IMR-90 (cell line): ENCODE results near the gene CD248. TPM values are rescaled to one million over a fixed set of nuclear protein-coding genes. Genes with fewer than 3 reads are reported as not detected.

Source experiments
- ATAC-seq: fragments of 200-7000 bp; cut with Tn5 transposase; 2 replicates; pipeline ENCODE4 v1.9.1; 2020; ENCODE audit warnings: low read depth, mild to moderate bottlenecking, moderate library complexity
- BruUV-seq: library from RNA; stranded (reverse); fragments of 400-500 nt; replicated peaks from 2 replicates; lab custom pipeline; 2021; lab: Mats Ljungman, UMichigan
- CTCF ChIA-PET: fragments of 300-600 bp; formaldehyde crosslinking; extraction: SDS; loops from one replicate; lab custom pipeline; 2021; ENCODE audit warnings: antibody characterized with exemption; lab: Yijun Ruan, JAX
- POLR2A ChIA-PET: fragments of 300-600 bp; sonication (Branson Sonifier 250); formaldehyde crosslinking; loops from one replicate; lab custom pipeline; 2022; ENCODE audit warnings: antibody characterized with exemption; ENCODE audit not compliant: unreplicated experiment; lab: Charles Lee
- DNase-seq: peaks from one replicate; pipeline ENCODE4 v3.0.0; 2013
- H2AFZ ChIP-seq: replicated peaks from 2 replicates; pipeline ENCODE3; 2013; ENCODE audit warnings: low read length, mild to moderate bottlenecking; ENCODE audit not compliant: poor library complexity
- H2AK5ac ChIP-seq: 2 replicates; pipeline ENCODE4 v1.6.1; 2013; ENCODE audit warnings: low read depth, low read length, inconsistent platforms
- H2AK9ac ChIP-seq: replicated peaks from 2 replicates; pipeline ENCODE3; 2013; ENCODE audit warnings: mild to moderate bottlenecking, low read depth, low read length, moderate library complexity; ENCODE audit not compliant: poor library complexity
- H2BK120ac ChIP-seq: 2 replicates; pipeline ENCODE4 v1.6.1; 2013; ENCODE audit warnings: low read depth, low read length, inconsistent platforms
- H2BK15ac ChIP-seq: 3 replicates; pipeline ENCODE4 v1.6.1; 2013; ENCODE audit warnings: low read depth, low read length, inconsistent platforms
- H2BK20ac ChIP-seq: 2 replicates; pipeline ENCODE4 v1.6.1; 2013; ENCODE audit warnings: low read depth, mild to moderate bottlenecking, inconsistent platforms, low read length, moderate library complexity
- H2BK5ac ChIP-seq: 2 replicates; pipeline ENCODE4 v1.6.1; 2013; ENCODE audit warnings: mild to moderate bottlenecking, low read depth, low read length, inconsistent platforms; ENCODE audit not compliant: poor library complexity, severe bottlenecking
- H3K14ac ChIP-seq: replicated peaks from 2 replicates; pipeline ENCODE4 v1.6.1; 2013; ENCODE audit warnings: low read depth, low read length, inconsistent platforms
- H3K18ac ChIP-seq: 2 replicates; pipeline ENCODE4 v1.6.1; 2013; ENCODE audit warnings: low read depth, low read length, control low read depth
- H3K23ac ChIP-seq: 2 replicates; pipeline ENCODE4 v1.6.1; 2013; ENCODE audit warnings: low read depth, low read length, inconsistent platforms
- H3K27ac ChIP-seq: 2 replicates; pipeline ENCODE4 v1.5.1; 2013; ENCODE audit warnings: mild to moderate bottlenecking, control low read depth, low read length; ENCODE audit not compliant: insufficient read depth
- H3K27me3 ChIP-seq: 2 replicates; pipeline ENCODE4 v1.6.1; 2013; ENCODE audit warnings: low read length; ENCODE audit not compliant: control insufficient read depth, insufficient read depth
- H3K36me3 ChIP-seq: 2 replicates; pipeline ENCODE4 v1.6.1; 2013; ENCODE audit warnings: low read length, mixed read lengths; ENCODE audit not compliant: control insufficient read depth, insufficient read depth
- H3K4ac ChIP-seq: 2 replicates; pipeline ENCODE4 v1.6.1; 2013; ENCODE audit warnings: low read depth, low read length, inconsistent platforms
- H3K4me1 ChIP-seq: 2 replicates; pipeline ENCODE4 v1.6.1; 2013; ENCODE audit warnings: low read length, mixed read lengths; ENCODE audit not compliant: control insufficient read depth, insufficient read depth
- H3K4me2 ChIP-seq: 2 replicates; pipeline ENCODE4 v1.6.1; 2013; ENCODE audit warnings: low read depth, mild to moderate bottlenecking, control low read depth, low read length, moderate library complexity
- H3K4me3 ChIP-seq: 2 replicates; pipeline ENCODE4 v1.5.1; 2013; ENCODE audit warnings: low read depth, mild to moderate bottlenecking, control low read depth, low read length, moderate library complexity; ENCODE audit not compliant: insufficient read depth
- H3K56ac ChIP-seq: 2 replicates; pipeline ENCODE4 v1.6.1; 2013; ENCODE audit warnings: low read length, inconsistent platforms; ENCODE audit not compliant: insufficient read depth; ENCODE audit errors: extremely low read depth
- H3K79me1 ChIP-seq, 2 experiments: 2 replicates each; pipeline ENCODE4 v1.6.1; 2013; ENCODE audit warnings: low read length in 2 of 2, inconsistent platforms in 1 of 2, low read depth in 1 of 2
- H3K9ac ChIP-seq: 2 replicates; pipeline ENCODE4 v1.6.1; 2013; ENCODE audit warnings: low read depth, low read length, control low read depth
- H3K9me1 ChIP-seq: 2 replicates; pipeline ENCODE4 v1.6.1; 2013; ENCODE audit warnings: low read length, inconsistent platforms; ENCODE audit not compliant: insufficient read depth
- H3K9me3 ChIP-seq: 2 replicates; pipeline ENCODE4 v1.6.1; 2013; ENCODE audit warnings: low read length; ENCODE audit not compliant: control insufficient read depth, insufficient read depth
- H4K20me1 ChIP-seq: 2 replicates; pipeline ENCODE4 v1.6.1; 2013; ENCODE audit warnings: low read length, inconsistent platforms; ENCODE audit not compliant: insufficient read depth
- H4K5ac ChIP-seq: 2 replicates; pipeline ENCODE4 v1.6.1; 2013; ENCODE audit warnings: mild to moderate bottlenecking, low read depth, low read length, control low read depth
- H4K8ac ChIP-seq, 2 experiments: 2 replicates each; pipeline ENCODE4 v1.6.1; 2013; ENCODE audit warnings: low read depth in 2 of 2, low read length in 2 of 2, control low read depth in 1 of 2, inconsistent platforms in 1 of 2
- H4K91ac ChIP-seq: 2 replicates; pipeline ENCODE4 v1.6.1; 2013; ENCODE audit warnings: low read depth, low read length, inconsistent platforms; ENCODE audit not compliant: insufficient read depth
- CTCF ChIP-seq: conservative IDR thresholded peaks from 2 replicates; pipeline ENCODE4 v1.5.1; 2012; ENCODE audit warnings: mild to moderate bottlenecking, low read depth, low read length, improper control_type of control experiment
- FOS ChIP-seq: fragments of 150-350 bp; IDR thresholded peaks from 2 replicates; pipeline ENCODE4 v1.6.1; 2016; ENCODE audit warnings: low read depth, low read length
- WGBS, 2 experiments: methylation state at CpG; one replicate each; pipeline versions ENCODE4 v1.1.5 to v1.1.7; 2013; ENCODE audit warnings: missing lambda C conversion rate in 2 of 2; ENCODE audit not compliant: insufficient read length in 1 of 2; ENCODE audit errors: extremely low coverage in 2 of 2; 5-methylcytosine and 5-hydroxymethylcytosine counted together
- dilution Hi-C: fragments of 300-500 bp; cut with HindIII; formaldehyde crosslinking; loops from one replicate; pipeline ENCODE4 v1.14.3; 2018; ENCODE audit warnings: low sequenced_read_pairs; ENCODE audit not compliant: unreplicated experiment
- in situ Hi-C: fragments of 300-500 bp; cut with MboI; formaldehyde crosslinking; loops from 3 replicates; pipeline ENCODE4 v1.14.3; 2019; ENCODE audit warnings: low sequenced_read_pairs, inconsistent platforms, mixed read lengths
- intact Hi-C: fragments of 100-400 bp; cut with micrococcal nuclease; formaldehyde crosslinking; loops from 2 replicates; pipeline ENCODE4 v1.10.0; 2022
- polyA plus RNA-seq, 3 experiments: library from polyadenylated mRNA; depleted of rRNA; stranded (reverse); fragments of >200 nt; gene quantifications; 2 replicates each; pipeline ENCODE4 v1.2.3, GENCODE V29; 2012; ENCODE audit warnings: low replicate concordance in 1 of 3
- total RNA-seq: library from RNA; depleted of rRNA; stranded (reverse); fragments of >200 nt; gene quantifications from 2 replicates; pipeline ENCODE4 v1.2.3, GENCODE V29; 2012
- TF ChIP-seq, protein P1 (sequence below): fragments of 150-350 bp; IDR thresholded peaks from 2 replicates; pipeline ENCODE4 v1.6.1; 2017; ENCODE audit warnings: mild to moderate bottlenecking, antibody characterized with exemption, low read length, low read depth

CD248 gene
- total and polyA plus RNA-seq, 2 of the 4 experiments (the other 2 are of a cell fraction), result 19.5 to 223 TPM

GRCh38 chr11:66265531-66266377 lies 51.1 kb downstream of the CD248 start (continued):
- TF ChIP-seq FOS, result no peak

GRCh38 chr11:66264914-66265313 lies 51.9 kb downstream of the CD248 start:
- H3K18ac ChIP-seq, result no peak overlapping the region
- H2AK5ac ChIP-seq, result no peak overlapping the region
- H3K4me1 ChIP-seq, result peaks cover 4% of the 10 kb centered on the region; the same call in 1 of the 2 replicates
- no peak overlapping the region for H4K91ac ChIP-seq
- H2BK5ac ChIP-seq, result no peak overlapping the region
- H3K27me3 ChIP-seq, result no peaks in the 10 kb centered on the region
- no CpG with 5 or more reads among the region's 12 CpGs for WGBS, 2 experiments
- H2BK20ac ChIP-seq, result no peak overlapping the region
- DNase-seq (no peak), ATAC-seq (no peak)
- dilution Hi-C loops (no loop called here), intact Hi-C loops (no loop called here), in situ Hi-C loops (no loop called here)
- H4K8ac ChIP-seq, result no peak overlapping the region
- H3K27ac ChIP-seq, result no peak overlapping the region
- no peaks in the 10 kb centered on the region for H3K9me3 ChIP-seq
- H3K23ac ChIP-seq, result no peak overlapping the region
- H3K79me1 ChIP-seq, result peaks cover 5 to 44% of the 10 kb centered on the region in 2 experiments; a peak in 3 of 4 replicates
- POLR2A ChIA-PET, result no interaction called here
- peaks cover 19% of the 10 kb centered on the region; the same call in 1 of the 2 replicates for H4K20me1 ChIP-seq
- H2AK9ac ChIP-seq, result no peak overlapping the region
- no peak overlapping the region for H2BK15ac ChIP-seq
- H3K14ac ChIP-seq, result no peak overlapping the region
- no peak overlapping the region for H3K4ac ChIP-seq
- H3K9ac ChIP-seq, result no peak overlapping the region
- H3K36me3 ChIP-seq, result peaks cover 43% of the 10 kb centered on the region
- no peak overlapping the region for H3K56ac ChIP-seq
- H4K5ac ChIP-seq, result no peak overlapping the region
- H2BK120ac ChIP-seq, result no peak overlapping the region
- BruUV-seq, result no TSS peak
- no peaks in the 10 kb centered on the region; the same call in 1 of the 2 replicates for H3K9me1 ChIP-seq
- CTCF ChIA-PET, result no interaction called here
- no peak overlapping the region for H3K4me2 ChIP-seq
- no peak overlapping the region for H2AFZ ChIP-seq
- no peak overlapping the region for H3K4me3 ChIP-seq
- TF ChIP-seq, protein P1, sequence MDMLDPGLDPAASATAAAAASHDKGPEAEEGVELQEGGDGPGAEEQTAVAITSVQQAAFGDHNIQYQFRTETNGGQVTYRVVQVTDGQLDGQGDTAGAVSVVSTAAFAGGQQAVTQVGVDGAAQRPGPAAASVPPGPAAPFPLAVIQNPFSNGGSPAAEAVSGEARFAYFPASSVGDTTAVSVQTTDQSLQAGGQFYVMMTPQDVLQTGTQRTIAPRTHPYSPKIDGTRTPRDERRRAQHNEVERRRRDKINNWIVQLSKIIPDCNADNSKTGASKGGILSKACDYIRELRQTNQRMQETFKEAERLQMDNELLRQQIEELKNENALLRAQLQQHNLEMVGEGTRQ, result no peak
- TF ChIP-seq CTCF, result peak; percentile 37
